Keratinocyte (primary cell): ENCODE measurements around the gene LRP1B.

Experiments
- CTCF ChIP-seq, 3 experiments: IDR thresholded peaks in 1 of 3; conservative IDR thresholded peaks in 1 of 3; optimal IDR thresholded peaks in 1 of 3; 2 replicates in 2 of 3; 3 replicates in 1 of 3; pipeline versions ENCODE3 to v1.5.1; 2011; ENCODE audit warnings: low read length in 3 of 3, mild to moderate bottlenecking in 3 of 3, moderate library complexity in 2 of 3, control low read depth in 1 of 3, inconsistent platforms in 1 of 3; ENCODE audit not compliant: insufficient read depth in 2 of 3; ENCODE audit errors: extremely low read depth in 1 of 3
- EZH2 ChIP-seq: IDR thresholded peaks from one replicate; pipeline ENCODE4 v1.6.1; 2012; ENCODE audit warnings: inconsistent platforms, mild to moderate bottlenecking, low read length, moderate library complexity

DNA sequence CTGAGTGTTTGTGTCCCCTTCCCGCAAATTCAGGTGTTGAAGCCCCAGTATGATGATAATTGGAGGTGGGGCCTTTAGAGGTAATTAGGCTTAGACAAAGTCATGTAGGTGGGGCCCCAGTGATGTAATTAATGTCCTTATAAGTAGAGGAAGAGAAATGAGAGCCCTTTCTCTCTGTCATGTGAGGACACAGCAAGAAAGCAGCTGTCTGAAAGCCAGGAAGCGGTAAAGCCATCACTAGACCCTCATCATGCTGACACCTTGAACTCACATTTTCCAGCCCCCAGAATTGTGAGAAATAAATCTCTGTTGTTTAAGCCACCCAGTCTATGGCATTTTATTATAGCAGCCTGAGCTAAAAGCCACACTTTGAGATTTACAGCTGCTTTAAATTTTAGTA lies 1580.0 kb downstream of the LRP1B start:
- TF ChIP-seq CTCF (optimal IDR thresholded peaks at IDR 0.05 in 1 of 3, IDR thresholded peaks at IDR 0.05 in 1 of 3, conservative IDR thresholded peaks at IDR 0.05 in 1 of 3; ENCODE audit: extremely low read depth in 1 of 3, insufficient read depth in 2 of 3, low read length in 3 of 3), result no peak
- no peak for TF ChIP-seq EZH2
